ENCODE results near the gene GPR141.
"Not testable (repeated sequence)": the region's sequence is repeated elsewhere in the genome, so short reads cannot be mapped to it uniquely, and the experiment has no call there.

The GPR141 gene

DNA sequence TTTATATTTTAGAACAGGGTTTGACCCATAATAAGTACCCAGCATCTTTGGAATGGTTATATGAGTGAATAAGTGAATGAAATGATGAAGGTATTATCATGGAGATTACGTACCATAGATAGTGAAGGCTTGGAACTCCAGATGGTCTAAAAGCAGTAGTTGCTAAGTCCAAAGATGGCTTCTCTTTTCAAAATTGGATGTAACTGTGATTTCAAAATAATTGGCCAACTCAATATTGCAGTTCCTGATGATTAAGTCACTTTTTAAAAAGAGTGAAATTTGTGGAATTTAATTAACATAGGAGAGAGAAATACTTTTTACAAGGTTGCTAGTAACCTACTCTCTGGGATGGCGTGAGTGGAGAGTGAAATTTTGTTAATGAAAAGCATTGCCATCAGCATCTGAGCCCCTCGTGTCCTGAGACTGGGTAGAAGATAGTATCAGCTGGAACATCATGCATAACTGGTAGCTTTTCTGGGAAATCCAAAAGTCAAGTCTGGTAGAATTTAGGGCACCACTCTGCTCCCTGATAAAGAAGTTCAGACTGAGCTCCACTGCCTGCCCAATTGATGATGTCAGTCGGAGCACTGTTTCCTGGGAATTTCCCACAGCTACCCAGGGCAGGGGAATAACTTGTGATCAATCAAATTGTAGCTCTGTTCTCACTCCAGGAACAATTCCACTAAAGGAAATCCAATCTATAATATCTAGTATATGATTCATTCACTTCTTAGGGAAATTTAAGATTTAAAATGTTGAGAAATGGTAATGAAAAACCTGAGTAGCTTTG lies 3.2 kb downstream of the GPR141 start:
- no peak for DNase-seq

DNA sequence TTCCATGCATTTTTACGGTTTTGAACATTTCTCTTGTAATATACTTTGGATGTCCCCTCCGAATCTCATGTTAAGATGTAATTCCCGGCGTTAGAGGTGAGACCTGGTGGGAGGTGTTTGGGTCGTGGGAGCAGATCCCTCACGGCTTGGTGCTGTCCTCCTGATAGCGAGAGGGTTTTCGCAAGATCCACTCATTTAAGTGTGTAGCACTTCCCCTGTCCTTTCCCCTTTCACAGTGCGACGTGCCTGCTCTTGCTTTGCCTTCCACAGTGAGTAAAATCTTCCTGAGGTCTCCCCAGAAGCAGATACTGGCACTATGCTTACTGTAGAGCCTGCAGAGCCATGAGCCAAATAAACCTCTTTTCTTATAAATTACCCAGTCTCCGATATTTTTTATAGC lies 6.6 kb downstream of the GPR141 start:
- no peak for DNase-seq

DNA sequence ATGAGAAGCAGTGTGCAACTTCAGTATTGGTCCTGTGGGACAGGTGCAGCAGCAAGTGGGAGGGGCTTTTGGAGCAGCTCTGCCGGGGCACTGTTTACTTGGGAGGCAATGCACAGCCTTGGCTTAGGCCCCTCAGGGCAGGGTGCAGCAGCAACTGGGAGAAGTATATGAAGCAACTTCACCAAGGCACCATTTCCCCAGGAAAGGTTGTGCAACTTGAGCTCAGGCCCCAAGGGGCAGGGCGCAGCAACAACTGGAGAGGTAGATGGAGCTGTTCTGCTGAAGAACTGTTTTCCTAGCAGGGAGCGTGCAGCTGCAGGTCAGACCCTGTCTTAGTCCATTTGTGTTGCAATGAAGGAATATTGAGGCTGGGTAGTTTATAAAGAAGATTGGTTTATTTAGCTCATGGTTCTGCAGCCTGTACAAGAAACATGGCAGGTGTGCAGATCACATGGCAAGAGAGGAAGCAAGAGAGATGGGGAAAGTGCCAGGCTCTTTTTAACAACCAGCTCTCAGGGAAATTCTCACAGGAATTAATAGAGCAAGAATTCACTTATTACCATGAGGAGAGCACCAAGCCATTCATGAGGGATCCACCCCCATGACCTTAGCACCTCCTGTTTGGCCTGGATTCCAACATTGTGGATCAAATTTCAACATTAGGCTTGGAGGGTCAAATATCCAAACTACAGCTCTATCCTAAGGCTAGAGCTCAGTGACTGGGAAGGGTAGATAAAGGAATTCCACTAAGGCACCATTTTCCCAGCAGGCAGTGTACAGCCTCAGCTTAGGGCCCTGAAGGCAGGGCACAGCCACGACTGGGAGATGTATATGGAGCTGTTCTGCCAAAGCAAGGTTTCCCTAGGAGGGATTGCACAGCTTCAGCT lies 10.9 kb downstream of the GPR141 start:
- DNase-seq = no peak

DNA sequence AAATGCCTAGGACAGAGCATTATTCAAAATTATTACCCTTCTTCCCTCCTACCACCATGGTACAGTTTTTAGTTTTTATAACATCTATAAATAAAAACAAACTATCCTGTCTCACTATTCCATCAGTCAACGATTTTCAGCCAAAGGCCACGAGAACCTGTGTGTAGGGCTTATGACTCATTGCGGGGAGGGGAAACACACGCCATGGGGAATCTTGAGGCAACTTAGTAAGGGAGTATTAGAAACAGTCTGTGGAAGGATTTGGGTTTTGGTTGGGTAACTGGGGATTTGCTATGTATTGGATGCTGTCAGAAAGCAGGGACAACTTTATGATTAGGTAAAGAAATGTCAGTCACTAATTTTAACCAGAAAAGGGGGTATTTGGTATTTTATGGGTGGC lies 14.7 kb downstream of the GPR141 start:
- DNase-seq = no peak

DNA sequence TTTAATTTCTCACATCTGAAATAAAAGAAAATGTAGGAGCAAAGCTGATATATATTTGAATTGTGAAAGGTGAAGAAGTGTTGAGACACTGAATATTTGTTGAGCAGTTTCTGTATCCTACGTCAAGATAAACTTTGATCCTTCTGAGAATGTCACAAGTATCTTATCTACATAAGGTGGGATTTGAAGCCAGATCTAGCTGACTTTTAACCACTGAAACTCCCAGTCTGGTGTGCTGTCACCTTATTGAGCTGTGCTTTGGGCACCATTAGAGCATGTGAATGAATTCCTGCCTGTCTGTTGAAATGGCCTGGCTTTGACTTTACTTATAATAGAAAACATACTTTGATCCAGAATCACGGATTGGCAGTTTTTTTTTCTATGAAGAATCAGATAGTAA lies 15.2 kb downstream of the GPR141 start:
- DNase-seq = no peak

DNA sequence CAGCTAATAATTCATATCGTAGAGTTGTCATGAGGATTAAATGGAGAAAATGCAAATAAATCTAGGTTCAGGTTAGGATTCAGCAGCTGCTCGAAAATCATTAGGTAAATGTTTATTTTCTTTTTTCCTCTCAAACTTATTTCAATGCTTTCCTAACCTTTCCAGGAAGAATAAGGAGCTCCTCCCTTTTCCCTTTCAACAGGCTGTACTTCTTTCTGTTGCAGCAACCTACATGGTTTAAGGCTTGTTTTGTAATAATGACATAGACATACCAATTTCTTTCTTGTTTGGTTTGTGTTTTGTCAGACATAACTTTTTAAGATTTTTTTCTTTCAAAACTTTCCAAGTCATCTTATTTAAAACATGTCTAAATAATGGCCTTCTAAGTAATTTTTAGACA lies 18.2 kb downstream of the GPR141 start:
- no peak for DNase-seq

DNA sequence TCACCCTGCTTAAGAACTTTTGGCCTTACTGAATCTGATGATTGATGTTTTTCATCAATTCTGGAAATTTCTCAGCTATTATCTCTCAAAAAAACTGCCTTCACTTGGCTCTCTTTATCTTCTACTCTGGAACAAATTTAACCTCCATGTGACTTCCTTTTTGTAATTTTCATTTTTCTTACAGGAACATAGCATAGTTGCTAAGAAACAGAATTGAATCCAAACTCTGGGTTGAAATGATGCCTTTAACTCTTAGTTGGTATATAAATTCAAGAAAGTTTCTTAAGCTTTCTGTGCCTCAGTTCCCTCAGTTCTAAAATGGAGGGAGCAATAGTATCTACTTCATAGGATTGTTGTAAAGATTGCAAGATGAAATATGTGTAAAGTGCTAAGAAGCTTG lies 19.8 kb downstream of the GPR141 start:
- DNase-seq = no peak

DNA sequence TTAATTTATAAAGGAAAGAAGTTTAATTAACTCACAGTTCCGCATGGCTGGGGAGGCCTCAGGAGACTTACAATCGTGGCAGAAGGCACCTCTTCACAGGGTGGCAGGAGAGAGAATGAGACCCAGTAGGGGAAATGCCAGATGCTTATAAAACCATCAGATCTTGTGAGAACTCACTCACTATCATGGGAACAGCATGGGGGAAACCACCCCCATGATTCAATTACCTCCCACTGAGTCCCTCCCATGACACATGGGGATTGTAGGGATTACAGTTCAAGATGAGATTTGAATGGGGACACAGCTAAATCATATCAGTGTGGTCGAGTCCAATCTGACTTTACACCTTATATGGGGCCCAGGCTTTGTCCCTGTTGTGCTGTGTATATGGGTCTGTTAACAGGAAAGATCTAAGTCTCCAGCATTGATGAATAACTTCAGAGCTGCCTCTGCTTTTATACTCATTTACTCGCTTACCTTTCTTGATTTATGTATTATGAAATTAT lies 20.8 kb downstream of the GPR141 start:
- not testable (repeated sequence) for DNase-seq

DNA sequence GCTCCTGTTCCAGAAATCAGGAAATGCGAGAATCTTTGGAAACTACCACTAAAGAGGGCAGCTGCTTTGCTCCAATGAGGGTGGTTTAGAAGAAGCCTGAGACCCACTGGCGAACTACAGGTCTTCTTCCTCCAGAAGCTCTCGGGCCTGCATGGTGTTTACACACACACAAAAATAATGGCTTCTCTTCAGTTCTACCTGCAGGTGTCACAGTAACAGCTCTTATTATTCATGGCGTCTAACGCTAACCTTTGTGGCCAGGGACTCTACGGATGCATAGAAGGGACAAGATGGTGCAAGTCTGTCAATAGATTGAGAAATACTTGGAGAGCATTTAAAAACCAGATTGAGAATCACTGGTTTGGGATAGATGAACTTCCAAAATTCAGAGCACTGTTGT lies 22.4 kb downstream of the GPR141 start:
- DNase-seq = no peak

DNA sequence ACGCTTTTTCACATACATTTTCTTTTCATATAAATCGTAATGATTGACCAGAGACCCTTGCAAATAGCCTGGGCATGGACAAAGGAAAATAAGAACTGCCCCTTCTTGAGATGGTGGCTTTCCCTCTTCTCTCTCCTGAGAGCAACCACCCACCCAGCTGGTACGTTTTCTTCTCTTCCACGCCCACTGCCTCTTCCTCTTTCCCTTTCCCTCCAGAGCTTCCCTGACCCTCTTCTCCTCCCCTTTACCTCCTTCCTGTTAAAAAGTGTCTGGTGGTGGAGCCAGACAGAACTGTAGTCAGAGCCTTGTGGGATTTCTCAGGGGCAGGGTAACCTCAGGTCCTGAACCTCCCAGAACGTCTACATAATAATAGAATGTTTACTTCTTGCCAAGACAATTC lies 23.2 kb downstream of the GPR141 start:
- no peak for DNase-seq

DNA sequence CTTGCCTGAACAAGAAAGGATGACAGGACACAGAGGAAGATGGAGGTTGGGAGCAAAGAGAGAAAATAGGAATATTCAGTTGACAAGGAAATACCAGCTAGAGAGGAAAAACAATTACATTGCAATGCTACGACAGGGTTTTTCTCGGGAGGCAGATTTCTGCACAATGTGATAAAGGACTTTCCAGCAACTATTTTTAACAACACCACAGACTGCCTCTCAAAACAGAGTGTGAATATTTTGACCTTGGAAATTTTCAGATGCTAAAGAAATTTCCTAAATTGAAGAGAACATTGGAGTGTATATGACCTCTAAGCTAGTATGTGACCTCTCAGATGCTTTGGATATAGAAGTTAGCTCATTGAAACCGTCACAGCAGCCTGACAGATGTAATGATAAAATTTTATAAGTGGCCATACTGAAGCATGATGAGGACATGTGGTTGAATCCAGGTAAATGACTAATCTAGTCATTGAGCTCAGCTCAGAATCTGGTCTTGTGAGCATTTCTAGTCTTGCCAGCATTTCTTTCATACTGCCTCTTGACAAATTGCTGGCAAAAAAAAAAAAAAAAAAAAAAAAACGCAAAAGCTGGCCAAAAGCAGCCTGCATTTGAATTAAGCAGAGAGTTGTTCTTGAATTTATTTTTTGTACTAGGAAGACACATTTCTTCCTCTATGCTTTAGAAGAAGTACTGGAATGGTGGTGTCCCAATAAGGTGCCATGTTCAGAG lies 24.4 kb downstream of the GPR141 start:
- DNase-seq = no peak

DNA sequence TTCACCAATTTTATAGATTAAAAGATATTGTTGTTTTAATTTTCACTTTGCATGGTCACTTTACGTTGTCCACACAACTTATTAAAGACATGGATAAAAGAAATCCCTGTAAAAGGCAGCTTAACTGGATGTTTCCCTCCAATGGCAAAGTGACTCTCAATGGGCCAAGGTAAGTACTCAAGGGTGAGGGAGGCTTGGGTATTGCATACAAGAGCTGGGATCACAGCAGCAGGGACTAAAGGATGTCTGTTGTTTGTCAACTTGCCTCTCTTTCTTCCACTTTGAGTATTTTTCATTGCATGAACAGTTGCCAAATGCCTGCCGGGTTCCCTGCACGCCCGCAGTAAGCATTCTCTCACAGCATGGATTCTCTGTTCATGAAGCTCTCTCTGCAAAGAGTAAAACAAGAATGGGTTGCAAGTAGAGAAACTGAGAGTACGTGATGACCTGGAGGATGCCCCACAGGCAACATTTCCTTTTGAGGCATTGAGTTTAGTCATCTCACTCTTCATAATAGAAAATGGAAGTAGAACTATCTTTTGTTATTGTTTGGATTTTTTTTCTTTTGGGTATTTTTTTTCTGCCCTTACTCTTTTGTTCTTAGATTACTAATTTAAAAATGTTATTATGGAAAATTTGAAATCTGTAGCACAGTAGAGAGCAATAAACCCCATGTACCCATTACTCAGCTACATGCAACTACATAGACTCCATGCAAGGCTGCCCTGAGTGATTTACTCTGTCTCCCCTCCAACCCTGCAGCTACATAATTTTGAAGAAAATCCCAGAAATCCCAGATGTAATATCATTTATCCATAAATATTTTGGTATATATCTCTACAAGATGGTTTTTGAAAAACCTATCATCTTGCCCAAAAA lies 26.3 kb downstream of the GPR141 start:
- DNase-seq = peak; percentile 44

DNA sequence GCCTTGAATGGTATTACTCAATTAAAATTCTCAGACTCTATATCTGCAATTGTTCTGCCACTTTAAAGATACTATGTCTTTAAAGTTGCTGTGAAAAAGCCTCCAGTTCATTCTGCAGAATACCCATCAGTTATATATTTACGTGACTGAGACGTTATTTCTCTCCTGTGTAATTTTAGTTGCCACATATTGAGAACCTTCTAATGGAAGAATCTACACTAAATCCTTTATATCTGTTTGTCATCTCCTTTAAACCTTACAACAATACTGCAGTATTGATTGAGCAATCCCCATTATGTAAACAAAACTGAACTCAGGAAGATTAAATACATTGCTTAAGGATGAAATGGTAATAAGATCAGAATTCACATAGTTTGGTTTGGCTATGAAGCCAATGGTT lies 30.0 kb downstream of the GPR141 start:
- DNase-seq = no peak

DNA sequence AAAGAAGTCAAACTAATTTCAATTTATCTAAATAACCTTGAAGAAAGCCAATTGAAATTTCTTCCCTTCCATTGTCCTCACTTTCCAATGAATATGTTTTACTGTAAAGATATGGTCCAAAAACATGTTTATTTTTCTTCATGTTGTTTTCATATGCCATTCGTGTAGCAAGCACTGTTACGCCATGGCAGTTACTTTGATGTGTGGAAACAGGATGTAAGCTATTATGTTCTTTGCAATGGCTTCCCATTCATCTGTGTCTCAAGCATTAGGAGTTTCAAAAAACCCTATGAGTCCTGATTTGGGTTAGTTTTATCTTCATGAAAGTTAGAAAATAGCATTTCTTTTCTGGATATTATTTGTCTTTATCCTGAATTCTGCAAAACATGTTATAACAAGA lies 31.0 kb downstream of the GPR141 start:
- no peak for DNase-seq

DNA sequence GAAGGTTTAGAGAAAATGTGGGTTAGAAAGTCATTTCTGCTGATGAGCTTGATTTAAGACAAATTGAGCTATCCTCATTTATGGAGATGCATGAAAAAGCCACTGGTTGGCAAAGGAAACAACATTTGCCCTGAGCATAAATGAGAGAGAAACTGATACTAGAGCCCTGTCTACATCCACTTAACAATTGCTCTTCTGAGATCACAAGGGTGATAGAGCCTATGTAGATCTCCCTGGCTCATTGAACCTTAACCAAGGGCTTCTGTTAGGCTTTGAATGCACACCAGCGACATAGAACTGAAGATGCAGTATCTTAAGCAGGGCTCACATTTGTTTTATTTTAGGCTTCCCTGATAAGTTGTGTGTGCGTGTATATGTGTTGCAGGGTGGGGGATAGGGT lies 35.0 kb downstream of the GPR141 start:
- DNase-seq = no peak

DNA sequence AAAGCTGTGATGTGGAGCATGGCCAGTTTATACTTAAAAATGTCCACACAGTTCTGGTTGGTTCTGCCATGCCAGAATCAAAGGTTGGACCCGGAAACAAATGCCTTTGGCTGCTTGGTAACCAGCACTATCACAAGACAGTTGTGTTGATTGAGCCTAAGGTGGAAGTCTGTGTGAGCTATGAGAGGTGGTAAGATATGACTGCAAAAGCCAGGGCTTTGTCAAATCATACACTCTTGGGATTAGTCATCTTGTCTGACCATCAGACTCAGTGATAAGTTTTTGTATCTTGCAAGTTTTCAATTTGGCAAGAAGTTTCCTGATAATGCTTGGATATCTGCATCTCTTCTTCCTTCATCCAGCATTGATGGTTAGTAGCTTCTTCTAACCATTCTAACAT lies 35.5 kb downstream of the GPR141 start:
- DNase-seq = peak; percentile 35

DNA sequence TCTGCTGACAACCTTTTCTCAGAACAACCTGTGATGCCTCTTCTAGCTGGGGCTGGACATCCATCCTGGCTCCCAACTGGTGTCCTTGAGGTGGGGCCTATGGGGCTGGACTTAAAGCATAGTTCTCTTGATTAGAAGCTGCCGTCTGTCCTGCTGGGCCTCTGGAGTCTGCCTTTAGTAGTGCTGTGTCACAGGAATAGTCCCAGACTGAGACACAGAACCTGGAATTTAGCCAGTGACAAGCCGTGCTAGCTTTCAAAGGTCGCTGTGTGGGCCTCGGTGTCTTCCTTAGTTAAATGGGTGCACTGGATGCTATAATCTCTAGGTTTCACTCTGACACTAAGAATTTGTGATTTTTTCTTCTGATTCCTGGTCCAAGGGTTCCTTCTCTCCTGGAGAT lies 41.2 kb downstream of the GPR141 start:
- no peak for DNase-seq

DNA sequence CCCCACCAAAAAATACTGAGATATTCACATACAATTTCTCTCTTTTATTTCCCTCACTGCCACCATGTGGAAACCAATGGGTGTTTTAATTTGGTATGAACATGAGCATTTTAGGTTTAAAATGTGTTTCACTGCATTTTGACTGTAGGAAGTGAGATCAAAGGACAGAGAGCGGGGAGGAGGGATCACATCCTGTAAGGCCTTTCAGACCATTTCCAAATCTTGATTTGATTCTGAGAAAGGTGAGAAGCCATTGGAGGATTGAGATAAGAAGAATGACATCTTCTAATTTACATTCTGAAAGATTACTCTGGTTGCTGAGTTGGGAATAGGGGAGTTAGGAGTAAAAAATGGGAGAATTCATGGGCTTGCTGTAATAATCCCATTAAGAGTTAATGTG lies 42.5 kb downstream of the GPR141 start:
- no peak for DNase-seq

DNA sequence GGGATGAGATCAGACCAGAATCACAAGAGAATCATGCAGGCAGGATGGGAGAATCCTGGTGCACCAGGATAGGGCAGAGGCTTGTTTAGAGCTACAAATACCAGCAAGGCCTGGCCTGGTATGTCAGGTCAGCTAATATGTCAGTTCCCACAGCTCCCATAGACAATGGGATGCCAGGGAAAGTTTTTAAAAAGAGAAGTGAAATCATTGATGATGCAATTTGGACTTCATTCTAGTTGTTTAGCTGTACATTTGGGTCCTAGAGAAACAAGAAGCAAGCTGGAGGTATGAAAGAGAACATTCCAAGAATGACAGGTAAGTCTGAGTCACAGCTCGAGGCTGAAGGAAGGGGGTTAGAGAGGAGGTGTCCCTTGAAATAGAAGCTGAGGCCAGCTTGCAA lies 45.2 kb downstream of the GPR141 start:
- no peak for DNase-seq

DNA sequence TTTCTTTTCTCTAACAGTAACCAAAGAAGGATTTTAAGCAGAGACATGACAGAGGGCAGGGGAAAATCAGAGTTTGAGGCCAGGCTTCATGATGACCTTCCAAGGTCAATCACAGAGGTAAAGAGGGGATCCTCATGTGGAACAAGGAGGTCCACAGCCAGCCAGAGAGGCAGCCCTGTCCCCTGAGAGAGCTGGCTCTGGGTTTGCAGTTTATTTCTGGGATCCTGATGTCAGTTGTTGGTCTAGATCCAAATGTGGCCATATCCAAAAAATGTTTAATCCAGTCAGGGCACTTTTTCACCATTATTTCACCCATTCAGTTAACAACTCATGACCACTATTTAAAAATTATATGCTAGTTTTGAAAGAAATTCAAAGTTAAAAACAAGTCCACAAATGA lies 45.6 kb downstream of the GPR141 start:
- no peak for DNase-seq

DNA sequence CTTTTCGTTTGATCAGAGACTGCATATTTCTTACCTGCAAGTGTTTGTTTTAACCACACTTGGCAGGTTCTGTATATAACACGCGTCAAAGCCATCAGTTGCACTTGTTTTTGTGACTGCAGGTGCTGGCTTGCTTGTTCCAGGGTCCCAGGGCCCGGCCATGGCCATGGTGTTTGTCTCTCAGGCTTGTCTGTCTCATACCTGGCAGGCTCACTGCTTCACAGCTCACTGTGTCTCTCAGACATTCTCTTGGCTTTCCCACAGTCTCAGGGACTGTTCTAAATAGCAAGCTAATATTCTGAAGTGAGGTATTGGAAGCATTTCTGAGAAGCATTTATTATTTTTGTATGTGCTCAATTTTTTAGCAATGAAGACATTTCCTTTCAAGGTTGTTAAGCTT lies 46.9 kb downstream of the GPR141 start:
- DNase-seq = no peak

DNA sequence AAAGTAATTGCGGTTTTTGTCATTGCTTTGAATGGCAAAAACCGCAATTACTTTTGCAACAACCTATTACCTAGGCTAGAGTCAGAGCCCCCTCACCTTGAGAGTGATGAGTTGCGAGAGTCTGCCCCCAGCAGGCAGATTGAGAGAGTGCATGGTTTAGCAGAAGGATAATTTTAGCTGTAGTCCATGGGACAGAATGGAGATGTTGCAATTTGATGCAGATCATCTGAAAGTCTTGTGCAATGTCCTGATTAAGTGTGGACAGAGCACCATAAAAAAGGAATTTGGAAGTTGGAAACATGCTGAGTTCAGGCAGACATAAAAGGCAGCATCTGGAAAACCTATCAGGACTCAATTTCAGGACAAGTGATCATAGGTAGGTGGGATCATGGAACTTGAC lies 48.7 kb downstream of the GPR141 start:
- DNase-seq = peak; percentile 36

Data from activated CD4-positive, alpha-beta T cell treated with anti-CD3 and anti-CD28 coated beads, Interleukin-10, Interleukin-2, amounts not matched to agents 100 ng/mL and 50 ng/mL, durations not matched to agents 16 hours and 8 hours (primary cell).